Breast epithelium (tissue), 4 donors: ENCODE results near the gene TMEM203. TPM values are rescaled to one million over a fixed set of nuclear protein-coding genes. Genes with fewer than 3 reads are reported as not detected.
A peak's percentile ranks its signal among the peaks of the same experiment; 100 is the strongest.

ENCODE experiments used
- DNase-seq, 2 donors: peaks; one replicate each; pipeline ENCODE4 v3.0.0-alpha.2; 2019; ENCODE audit warnings: low spot score in 2 of 2
- H3K27ac ChIP-seq, 2 donors: fragments of 200-600 bp; sonication (generic) in 1 of 2; one replicate each; pipeline ENCODE4 v1.5.1; 2016 to 2019; ENCODE audit warnings: mild to moderate bottlenecking in 1 of 2
- H3K27me3 ChIP-seq, 2 donors: fragments of 200-600 bp; sonication (generic) in 1 of 2; one replicate each; pipeline versions ENCODE4 v1.5.1 to v1.6.0; 2017 to 2019; ENCODE audit warnings: control low read depth in 1 of 2, mild to moderate bottlenecking in 1 of 2
- H3K36me3 ChIP-seq: fragments of 200-600 bp; one replicate; pipeline ENCODE4 v1.5.1; 2019
- H3K4me1 ChIP-seq, 2 donors: fragments of 200-600 bp; sonication (generic); one replicate each; pipeline ENCODE4 v1.5.1; 2016 to 2019; ENCODE audit warnings: control low read depth in 1 of 2
- H3K4me3 ChIP-seq, 3 donors: fragments of 200-600 bp; sonication (generic); 1 replicate in 2 of 3; 2 replicates in 1 of 3; pipeline ENCODE4 v1.5.1; 2016 to 2019; ENCODE audit warnings: mild to moderate bottlenecking in 3 of 3, moderate library complexity in 2 of 3
- H3K9me3 ChIP-seq, 2 donors: fragments of 200-600 bp; sonication (generic) in 1 of 2; one replicate each; pipeline ENCODE4 v1.5.1; 2016 to 2019; ENCODE audit warnings: control low read depth in 1 of 2
- CTCF ChIP-seq, 3 donors: fragments of 450-650 bp; IDR thresholded peaks; one replicate each; pipeline ENCODE4 v1.5.1; 2016 to 2017; ENCODE audit warnings: antibody characterized with exemption in 3 of 3, mild to moderate bottlenecking in 3 of 3, moderate library complexity in 3 of 3
- POLR2A ChIP-seq: fragments of 450-650 bp; IDR thresholded peaks from one replicate; pipeline ENCODE4 v1.6.1; 2016; ENCODE audit warnings: antibody characterized with exemption, mild to moderate bottlenecking, moderate library complexity
- POLR2AphosphoS5 ChIP-seq, 3 donors: sonication (generic); formaldehyde crosslinking; IDR thresholded peaks; one replicate each; pipeline ENCODE4 v1.6.1; 2017; ENCODE audit warnings: antibody characterized with exemption in 3 of 3
- intact Hi-C: fragments of 100-400 bp; cut with DNase I; formaldehyde crosslinking; loops from one replicate; pipeline ENCODE4 v1.15.1; 2023; ENCODE audit warnings: low total_unique reads
- total RNA-seq, 3 donors: library from RNA; depleted of rRNA; stranded (reverse); fragments of >200 nt; gene quantifications; one replicate each; pipeline ENCODE4 v1.1.0, GENCODE V29; 2016

TMEM203 gene
- total RNA-seq, 3 donors from 2014 or later, result 26.5 to 36.6 (median 26.6) TPM

- Histone ChIP-seq H3K36me3 (peaks cover 2% of the 10 kb centered on the region), H3K27ac (no peak overlapping the region), H3K27me3 (no peaks in the 10 kb centered on the region), H3K4me3 (peak overlapping the region in 2 of 3 donors; percentile 99 to 100), H3K4me1 (peaks cover 28 to 31% of the 10 kb centered on the region in 2 donors), H3K9me3 (no peaks in the 10 kb centered on the region)
- TF ChIP-seq POLR2A, result no peak
- TF ChIP-seq CTCF (IDR thresholded peaks at IDR 0.05), result no peak
- no peak for TF ChIP-seq POLR2AphosphoS5 (IDR thresholded peaks at IDR 0.05)
- intact Hi-C loops, result loop anchor here (2.0 kb wide), 1 partner anchor 70 kb away; no protein-coding TSS in a partner anchor
- DNase-seq, result no peak
These were observed 19.1 kb downstream of the TMEM203 start for GRCh38 chr9:137186385-137186784.

- TF ChIP-seq POLR2A, result no peak
- TF ChIP-seq POLR2AphosphoS5 (IDR thresholded peaks at IDR 0.05), result no peak
- TF ChIP-seq CTCF (IDR thresholded peaks at IDR 0.05), result no peak
- Histone ChIP-seq H3K36me3 (peaks cover 4% of the 10 kb centered on the region), H3K27ac (no peak overlapping the region), H3K27me3 (no peaks in the 10 kb centered on the region), H3K4me1 (peaks cover 28 to 31% of the 10 kb centered on the region in 2 donors), H3K4me3 (no peak overlapping the region), H3K9me3 (no peaks in the 10 kb centered on the region)
- DNase-seq, result no peak
- intact Hi-C loops, result loop anchor here (2.0 kb wide), 1 partner anchor 69 kb away; no protein-coding TSS in a partner anchor
These were observed 19.5 kb downstream of the TMEM203 start for GRCh38 chr9:137185921-137186320.

GRCh38 chr9:137184881-137185660, 20.4 kb downstream of the TMEM203 start:
- intact Hi-C loops, result no loop called here
- no peak for TF ChIP-seq POLR2AphosphoS5 (IDR thresholded peaks at IDR 0.05)
- TF ChIP-seq POLR2A, result no peak
- TF ChIP-seq CTCF (IDR thresholded peaks at IDR 0.05), result no peak
- Histone ChIP-seq H3K27ac (no peak overlapping the region), H3K27me3 (no peaks in the 10 kb centered on the region), H3K4me3 (no peak overlapping the region), H3K9me3 (no peaks in the 10 kb centered on the region), H3K36me3 (peaks cover 4% of the 10 kb centered on the region), H3K4me1 (peaks cover 21 to 25% of the 10 kb centered on the region in 2 donors)
- DNase-seq, result no peak

- Histone ChIP-seq H3K4me3 (no peak overlapping the region), H3K4me1 (peaks cover 14 to 15% of the 10 kb centered on the region in 2 donors), H3K9me3 (no peaks in the 10 kb centered on the region), H3K27ac (no peak overlapping the region), H3K27me3 (no peaks in the 10 kb centered on the region), H3K36me3 (peaks cover 4% of the 10 kb centered on the region)
- intact Hi-C loops, result no loop called here
- no peak for TF ChIP-seq POLR2A
- TF ChIP-seq POLR2AphosphoS5 (IDR thresholded peaks at IDR 0.05), result no peak
- TF ChIP-seq CTCF (IDR thresholded peaks at IDR 0.05), result no peak
- no peak for DNase-seq
These were observed 21.4 kb downstream of the TMEM203 start for GRCh38 chr9:137183980-137184595.

- Histone ChIP-seq H3K9me3 (no peaks in the 10 kb centered on the region), H3K27me3 (no peaks in the 10 kb centered on the region), H3K27ac (no peak overlapping the region), H3K4me1 (peaks cover 14 to 15% of the 10 kb centered on the region in 2 donors), H3K4me3 (no peak overlapping the region), H3K36me3 (peaks cover 4% of the 10 kb centered on the region)
- no peak for TF ChIP-seq POLR2AphosphoS5 (IDR thresholded peaks at IDR 0.05)
- TF ChIP-seq POLR2A, result no peak
- no peak for TF ChIP-seq CTCF (IDR thresholded peaks at IDR 0.05)
- DNase-seq, result no peak
- intact Hi-C loops, result no loop called here
These were observed 22.6 kb downstream of the TMEM203 start for GRCh38 chr9:137182836-137183235.
